Panc1 (cell line): ENCODE results near the gene RNASEH2B. TPM values are rescaled to one million over a fixed set of nuclear protein-coding genes. Genes with fewer than 3 reads are reported as not detected.
A peak's percentile ranks its signal among the peaks of the same experiment; 100 is the strongest.

Source experiments
- ATAC-seq: fragments of 200-7000 bp; cut with Tn5 transposase; 2 replicates; pipeline ENCODE4 v1.9.1; 2020; ENCODE audit warnings: mild to moderate bottlenecking, moderate library complexity
- BruUV-seq: library from RNA; stranded (reverse); fragments of 400-500 nt; replicated peaks from 2 replicates; lab custom pipeline; 2021; lab: Mats Ljungman, UMichigan
- CTCF ChIA-PET: fragments of 300-600 bp; sonication (Branson Sonifier 250); formaldehyde crosslinking; loops from one replicate; lab custom pipeline; 2022; ENCODE audit warnings: antibody characterized with exemption; lab: Charles Lee
- POLR2A ChIA-PET: fragments of 300-600 bp; sonication (Branson Sonifier 250); formaldehyde crosslinking; loops from one replicate; lab custom pipeline; 2022; ENCODE audit warnings: antibody characterized with exemption; lab: Charles Lee
- DNase-seq: peaks from one replicate; pipeline ENCODE4 v3.0.0-alpha.2; 2010; ENCODE audit warnings: low read depth, low spot score
- H3K27ac ChIP-seq: 2 replicates; pipeline ENCODE4 v1.5.1; 2011; ENCODE audit warnings: mild to moderate bottlenecking, low read length, inconsistent platforms
- H3K27me3 ChIP-seq: fragments of 200-500 bp; sonication (Bioruptor generic); 2 replicates; pipeline ENCODE4 v1.6.0; 2014; ENCODE audit warnings: low read length, inconsistent platforms; ENCODE audit not compliant: control insufficient read depth, insufficient read depth
- H3K36me3 ChIP-seq: fragments of 200-500 bp; sonication (Bioruptor generic); 2 replicates; pipeline ENCODE4 v1.5.1; 2014; ENCODE audit warnings: inconsistent platforms, mild to moderate bottlenecking, low read length, moderate library complexity; ENCODE audit not compliant: control insufficient read depth, insufficient read depth
- H3K4me1 ChIP-seq: 2 replicates; pipeline ENCODE4 v1.5.1; 2011; ENCODE audit warnings: inconsistent platforms, mild to moderate bottlenecking, low read length, moderate library complexity; ENCODE audit not compliant: control insufficient read depth, insufficient read depth
- H3K4me3 ChIP-seq, 2 experiments: 2 replicates each; pipeline ENCODE4 v1.5.1; 2011 to 2012; ENCODE audit warnings: low read depth in 2 of 2, low read length in 2 of 2, mild to moderate bottlenecking in 2 of 2, inconsistent platforms in 1 of 2, moderate library complexity in 1 of 2
- H3K9me3 ChIP-seq: fragments of 200-500 bp; sonication (Bioruptor generic); 2 replicates; pipeline ENCODE4 v1.5.1; 2014; ENCODE audit warnings: low read depth, mild to moderate bottlenecking, inconsistent platforms, low read length, moderate library complexity; ENCODE audit not compliant: control insufficient read depth, insufficient read depth
- CTCF ChIP-seq: fragments of 450-650 bp; IDR thresholded peaks from 2 replicates; pipeline ENCODE4 v1.5.1; 2017; ENCODE audit warnings: mild to moderate bottlenecking
- POLR2AphosphoS5 ChIP-seq: IDR thresholded peaks from 2 replicates; pipeline ENCODE4 v1.6.1; 2012; ENCODE audit warnings: mild to moderate bottlenecking, low read depth, low read length, moderate library complexity
- REST ChIP-seq, 2 experiments: IDR thresholded peaks; 2 replicates each; pipeline ENCODE4 v1.6.1; 2011 to 2012; ENCODE audit warnings: low read depth in 2 of 2, control low read depth in 1 of 2, low read length in 1 of 2, mild to moderate bottlenecking in 1 of 2, moderate library complexity in 1 of 2; ENCODE audit not compliant: insufficient read depth in 1 of 2
- SIN3A ChIP-seq: IDR thresholded peaks from 2 replicates; pipeline ENCODE4 v1.6.1; 2012; ENCODE audit warnings: low read depth, mild to moderate bottlenecking, low read length, moderate library complexity, borderline replicate concordance; ENCODE audit not compliant: insufficient read depth
- in situ Hi-C: cut with HindIII; loops from 2 replicates; pipeline ENCODE4 v1.10.0; 2016; ENCODE audit warnings: low sequenced_read_pairs, low pct_unique_long_range_greater_than_20kb
- intact Hi-C: fragments of 100-400 bp; cut with micrococcal nuclease; formaldehyde crosslinking; loops from one replicate; pipeline ENCODE4 v1.10.0; 2022; ENCODE audit not compliant: unreplicated experiment
- total RNA-seq: library from RNA; stranded (reverse); gene quantifications from one replicate; pipeline ENCODE4 v1.2.1, GENCODE V29; 2021; ENCODE audit not compliant: unreplicated experiment

Gene RNASEH2B
- total RNA-seq, 1 experiment from 2014 or later = 37.8 TPM

- Histone ChIP-seq H3K4me1 (no peaks in the 10 kb centered on the region), H3K27ac (no peak overlapping the region), H3K4me3 (no peak overlapping the region), H3K27me3 (no peaks in the 10 kb centered on the region), H3K36me3 (no peaks in the 10 kb centered on the region), H3K9me3 (no peaks in the 10 kb centered on the region)
- intact Hi-C loops = no loop called here
- CTCF ChIA-PET = no interaction called here
- TF ChIP-seq POLR2AphosphoS5 = no peak
- POLR2A ChIA-PET = no interaction called here
- no TSS peak for BruUV-seq
- in situ Hi-C loops = no loop called here
- DNase-seq (no peak), ATAC-seq (no peak)
Measured at GRCh38 chr13:50955798-50956197, 46.2 kb downstream of the RNASEH2B start.

- H3K27me3 ChIP-seq = no peaks in the 10 kb centered on the region
- ChIA-PET CTCF (no interaction called here), POLR2A (no interaction called here)
- intact Hi-C loops (no loop called here), in situ Hi-C loops (no loop called here)
- ATAC-seq = no peak
- no peaks in the 10 kb centered on the region for H3K9me3 ChIP-seq
- no peaks in the 10 kb centered on the region; the same call in 1 of the 2 replicates for H3K36me3 ChIP-seq
- BruUV-seq = no TSS peak
- no peaks in the 10 kb centered on the region for H3K4me1 ChIP-seq
- no peak for DNase-seq
- H3K4me3 ChIP-seq = no peak overlapping the region
- TF ChIP-seq CTCF = no peak
- no peak for TF ChIP-seq SIN3A
- TF ChIP-seq POLR2AphosphoS5 = no peak
- no peak for TF ChIP-seq REST (IDR thresholded peaks at IDR 0.05; ENCODE audit: insufficient read depth in 1 of 2, low read depth in 2 of 2, low read length in 1 of 2)
- H3K27ac ChIP-seq = no peak overlapping the region
Measured at GRCh38 chr13:50957620-50958019, 48.0 kb downstream of the RNASEH2B start.

- H3K4me3 ChIP-seq = no peak overlapping the region
- H3K27ac ChIP-seq = no peak overlapping the region
- no peaks in the 10 kb centered on the region for H3K27me3 ChIP-seq
- BruUV-seq = no TSS peak
- intact Hi-C loops (no loop called here), in situ Hi-C loops (no loop called here)
- no peaks in the 10 kb centered on the region for H3K36me3 ChIP-seq
- TF ChIP-seq SIN3A (no peak), CTCF (peak; percentile 17; the same call in 1 of the 2 replicates)
- CTCF ChIA-PET = no interaction called here
- H3K4me1 ChIP-seq = no peaks in the 10 kb centered on the region
- no peak for ATAC-seq
- H3K9me3 ChIP-seq = no peaks in the 10 kb centered on the region
- no peak for DNase-seq
- POLR2A ChIA-PET = no interaction called here
Measured at GRCh38 chr13:50969691-50970090, 60.1 kb downstream of the RNASEH2B start.
